GM18858 (cell line): ENCODE results near the gene CLCN6.

Experiments used
- ATAC-seq: cut with Tn5 transposase; IDR thresholded peaks from one replicate; pipeline ENCODE4 v1.9.1; 2021; ENCODE audit not compliant: unreplicated experiment

CLCN6 gene

DNA sequence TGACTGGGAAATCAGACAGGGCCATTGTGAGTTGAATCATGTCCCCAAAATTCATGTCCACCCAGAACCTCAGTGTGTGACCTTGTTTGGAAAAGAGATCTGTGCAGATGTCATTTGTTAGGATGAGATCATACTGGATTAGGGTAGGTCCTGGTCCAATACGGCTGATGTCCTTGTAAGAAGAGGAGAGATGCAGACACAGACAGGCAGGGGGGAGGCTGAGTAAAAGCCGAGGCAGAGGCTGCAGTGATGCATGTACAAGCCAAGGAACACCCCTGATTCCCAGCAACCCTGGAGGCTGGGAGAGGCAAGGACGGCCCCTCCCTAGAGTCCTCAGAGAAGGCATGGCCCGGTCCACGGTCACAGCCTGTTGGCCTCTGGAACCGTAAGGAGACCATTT, 68.6 kb downstream of the CLCN6 start:
- ATAC-seq: no peak

DNA sequence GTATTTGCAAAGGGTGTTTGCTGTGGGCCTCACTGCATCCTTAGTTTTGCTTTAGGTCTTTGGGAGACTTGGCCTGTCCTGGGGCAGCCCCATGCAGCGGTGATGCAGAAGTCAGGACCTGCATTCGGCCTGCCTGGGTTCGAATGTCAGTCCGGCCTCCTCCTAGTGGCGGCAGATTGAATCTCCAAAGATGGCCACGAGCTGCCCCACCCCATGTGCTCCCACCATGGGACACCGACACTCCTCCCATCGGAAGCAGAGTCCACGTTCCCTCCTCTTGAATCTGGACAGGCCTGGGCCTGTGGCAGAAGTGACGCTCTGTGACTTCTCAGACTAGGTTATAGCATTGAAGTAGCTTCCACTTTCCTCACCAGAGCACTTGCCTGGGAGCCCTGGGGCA, 69.1 kb downstream of the CLCN6 start:
- ATAC-seq: no peak

DNA sequence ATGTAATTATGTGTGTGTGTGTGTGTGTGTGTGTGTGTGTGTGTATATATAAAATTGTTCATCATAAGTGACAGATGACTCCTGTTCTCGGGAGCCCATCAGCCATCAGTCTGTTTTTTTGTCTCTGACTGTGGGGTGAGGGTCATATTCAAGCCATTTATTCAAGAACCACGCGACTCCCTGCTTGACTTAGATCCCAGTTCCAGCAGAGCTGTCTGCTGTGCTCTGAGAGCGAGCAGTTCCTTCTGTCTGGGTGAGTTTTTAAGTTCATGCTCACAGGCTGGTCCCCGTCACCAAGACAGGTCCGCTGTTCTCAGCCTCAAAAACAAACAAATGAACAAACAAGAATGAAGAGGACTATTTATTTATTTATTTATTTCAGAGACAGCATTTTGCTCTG, 71.1 kb downstream of the CLCN6 start:
- ATAC-seq: no peak

DNA sequence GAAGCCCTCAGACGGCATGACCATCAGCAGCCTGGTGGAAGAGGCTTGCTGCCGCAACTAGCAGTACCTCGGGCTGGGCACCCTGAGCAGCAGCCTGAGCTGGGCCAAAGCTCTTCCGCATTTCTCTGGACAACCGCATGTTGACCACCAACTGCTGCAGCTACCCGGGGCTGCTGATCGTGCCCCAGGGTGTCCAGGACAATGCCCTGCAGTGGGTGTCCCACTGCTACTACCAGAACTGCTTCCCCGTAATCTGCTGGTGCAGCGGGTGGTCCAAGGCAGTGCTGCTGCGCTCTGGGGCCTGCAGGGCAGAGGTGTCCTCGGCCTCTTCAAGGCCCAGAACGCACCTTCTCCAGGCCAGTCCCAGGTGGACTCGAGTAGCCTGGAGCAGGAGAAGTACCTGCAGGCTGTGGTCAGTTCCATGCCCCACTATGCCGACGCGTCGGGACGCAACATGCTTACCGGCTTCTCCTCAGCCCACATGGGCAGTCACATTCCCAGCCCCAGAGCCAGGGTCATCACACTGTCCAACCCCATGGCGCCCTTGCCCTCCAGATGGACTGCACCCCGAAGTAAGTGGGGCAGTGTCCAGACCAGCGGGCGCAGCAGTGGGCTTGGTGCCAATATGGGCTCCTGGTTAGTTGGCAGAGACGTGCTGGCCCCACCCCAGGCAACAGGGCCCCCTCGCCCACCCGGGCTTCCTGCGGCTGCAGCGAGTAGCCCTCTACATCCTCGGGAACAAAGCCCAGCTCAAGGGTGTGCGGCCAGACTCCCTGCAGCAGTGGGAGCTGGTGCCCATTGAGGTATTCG, 72.3 kb downstream of the CLCN6 start:
- ATAC-seq: no peak

DNA sequence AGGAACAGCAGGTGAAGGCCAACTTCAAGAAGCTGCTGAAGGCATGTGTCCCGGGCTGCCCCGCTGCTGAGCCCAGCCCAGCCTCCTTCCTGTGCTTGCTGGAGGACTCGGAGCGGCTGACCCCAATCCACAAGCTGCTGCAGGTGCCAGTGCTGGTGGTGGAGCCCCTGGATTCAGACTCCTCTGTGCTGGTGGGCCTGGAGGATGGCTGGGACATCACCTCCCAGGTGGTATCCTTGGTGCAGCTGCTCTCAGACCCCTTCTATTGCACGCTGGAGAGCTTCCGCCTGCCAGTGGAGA, 72.8 kb downstream of the CLCN6 start:
- ATAC-seq: no peak

DNA sequence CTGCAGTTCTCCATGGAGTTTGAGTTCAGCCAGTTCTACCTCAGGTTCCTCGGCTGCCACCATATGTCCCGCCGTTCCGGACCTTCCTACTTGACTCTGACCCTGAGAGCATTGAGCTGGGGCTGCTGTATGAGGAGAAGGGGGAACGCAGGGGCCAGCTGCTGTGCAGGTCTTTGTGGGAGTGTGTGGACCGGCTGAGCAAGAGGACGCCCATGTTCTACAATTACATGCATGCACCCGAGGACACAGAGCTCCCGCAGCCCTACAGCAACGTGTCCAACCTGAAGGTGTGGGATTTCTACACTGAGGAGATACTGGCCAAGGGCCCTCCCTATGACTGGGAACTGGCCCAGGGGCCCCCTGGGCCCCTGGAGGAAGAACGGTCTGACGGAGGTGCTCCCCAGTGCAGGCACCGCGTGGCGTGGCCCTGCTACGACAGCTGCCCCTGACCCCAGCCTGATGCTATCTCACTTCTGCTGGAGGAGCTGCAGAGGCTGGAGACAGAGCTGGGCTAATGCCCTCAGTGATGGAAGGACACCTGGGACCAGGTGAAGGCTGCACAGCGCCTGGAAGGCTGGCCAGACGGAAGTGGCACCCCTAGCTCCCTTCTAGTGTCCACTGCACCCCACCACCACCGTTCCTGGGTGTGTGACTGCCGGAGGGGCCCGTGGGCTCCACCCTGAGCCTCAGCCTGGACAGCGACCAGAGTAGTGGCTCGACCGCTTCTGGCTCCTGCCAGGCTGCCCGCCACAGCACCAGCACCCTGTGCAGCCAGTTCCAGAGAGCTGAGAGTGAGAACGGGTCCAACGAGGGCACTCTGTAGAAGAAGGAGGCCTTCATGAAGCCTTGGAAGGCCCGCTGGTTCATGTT, 73.6 kb downstream of the CLCN6 start:
- no peak for ATAC-seq

DNA sequence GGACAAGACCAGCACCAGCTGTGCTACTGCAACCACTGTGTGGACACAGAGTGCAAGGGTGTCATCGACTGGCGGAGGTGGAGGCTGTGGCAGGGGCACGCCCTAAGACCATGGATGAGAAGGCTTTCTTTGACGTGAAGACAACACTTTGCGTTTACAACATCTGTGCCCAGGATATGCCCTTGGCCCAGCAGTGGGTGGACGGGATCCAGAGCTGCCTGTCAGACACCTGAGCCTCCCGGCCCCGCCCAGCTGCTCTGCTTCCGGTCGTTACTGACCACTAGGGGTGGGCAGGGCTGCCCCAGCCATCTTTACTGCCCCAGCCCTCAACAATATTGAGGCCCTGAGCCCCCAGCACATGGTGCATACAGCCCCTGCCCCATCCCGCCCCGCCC, 74.2 kb downstream of the CLCN6 start:
- ATAC-seq: no peak

DNA sequence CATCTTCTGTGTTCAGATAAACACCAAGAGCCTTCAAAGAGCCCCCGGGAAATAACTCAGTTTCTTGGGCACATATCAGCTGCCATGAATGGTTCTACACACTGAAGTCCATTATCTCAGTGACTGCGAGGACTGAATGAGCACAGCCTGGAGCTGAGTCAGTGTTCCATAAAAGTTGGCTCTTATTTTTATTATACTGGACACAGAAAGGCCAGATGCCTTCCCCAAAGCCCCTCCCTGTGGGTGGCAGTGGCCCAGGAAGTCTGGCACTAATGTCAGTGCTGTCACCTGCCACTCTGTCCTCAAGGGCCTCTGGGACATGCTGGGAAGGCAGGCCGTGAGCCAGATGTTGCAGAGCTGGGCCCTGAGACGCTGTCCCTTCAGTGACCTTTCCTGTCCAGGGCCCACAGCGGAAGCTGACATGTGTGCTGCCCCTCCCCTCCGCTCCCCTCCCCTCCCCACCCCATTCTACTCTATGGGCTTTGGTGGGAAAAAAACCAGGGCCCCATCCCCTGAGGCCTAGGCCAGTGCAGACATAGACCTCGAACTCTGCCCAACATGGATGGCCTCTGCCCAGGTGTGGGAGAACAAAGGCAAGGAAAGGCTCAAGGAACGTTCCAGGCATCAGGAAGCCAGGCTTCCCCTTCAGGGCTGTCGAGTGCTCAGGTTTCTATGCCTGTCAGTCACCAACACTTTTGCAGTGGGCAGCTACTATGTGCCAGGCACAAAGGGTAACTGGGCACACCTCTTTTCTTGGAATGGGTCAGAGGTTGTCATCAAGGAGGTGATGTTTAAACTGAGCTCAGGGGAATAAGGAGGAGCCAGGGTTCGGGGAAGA, 75.1 kb downstream of the CLCN6 start:
- ATAC-seq: no peak

DNA sequence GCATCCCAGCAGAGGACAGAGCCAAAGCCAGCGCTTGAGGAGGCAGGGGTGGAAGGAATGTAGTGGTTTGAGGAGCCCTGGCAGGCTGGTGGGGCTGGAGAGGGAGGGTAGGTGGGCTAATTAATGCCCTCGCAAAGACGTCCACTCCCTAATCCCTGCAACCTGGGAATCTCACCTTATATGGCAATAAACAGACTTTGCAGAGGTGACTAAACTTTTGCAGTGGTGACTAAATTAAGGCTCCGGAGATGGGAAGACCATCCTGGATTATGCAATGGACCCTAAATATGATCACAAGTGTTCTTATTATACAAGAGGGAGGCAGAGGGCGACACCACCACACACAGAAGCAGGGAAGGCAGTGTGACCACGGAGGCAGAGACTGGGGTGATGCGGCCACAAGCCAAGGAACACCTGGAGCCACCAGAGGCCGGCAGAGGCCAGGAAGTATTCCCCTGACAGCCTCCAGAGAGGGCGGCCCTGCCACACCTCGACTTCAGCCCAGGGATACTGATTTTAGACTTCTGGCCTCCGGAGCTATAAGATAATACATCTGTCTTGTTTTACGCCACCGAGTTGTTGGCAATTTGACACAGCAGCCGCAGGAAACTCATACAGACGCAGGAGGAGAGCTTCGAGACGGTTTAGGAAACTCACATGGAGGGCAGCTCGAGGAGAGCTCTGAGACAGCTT, 75.9 kb downstream of the CLCN6 start:
- no peak for ATAC-seq

DNA sequence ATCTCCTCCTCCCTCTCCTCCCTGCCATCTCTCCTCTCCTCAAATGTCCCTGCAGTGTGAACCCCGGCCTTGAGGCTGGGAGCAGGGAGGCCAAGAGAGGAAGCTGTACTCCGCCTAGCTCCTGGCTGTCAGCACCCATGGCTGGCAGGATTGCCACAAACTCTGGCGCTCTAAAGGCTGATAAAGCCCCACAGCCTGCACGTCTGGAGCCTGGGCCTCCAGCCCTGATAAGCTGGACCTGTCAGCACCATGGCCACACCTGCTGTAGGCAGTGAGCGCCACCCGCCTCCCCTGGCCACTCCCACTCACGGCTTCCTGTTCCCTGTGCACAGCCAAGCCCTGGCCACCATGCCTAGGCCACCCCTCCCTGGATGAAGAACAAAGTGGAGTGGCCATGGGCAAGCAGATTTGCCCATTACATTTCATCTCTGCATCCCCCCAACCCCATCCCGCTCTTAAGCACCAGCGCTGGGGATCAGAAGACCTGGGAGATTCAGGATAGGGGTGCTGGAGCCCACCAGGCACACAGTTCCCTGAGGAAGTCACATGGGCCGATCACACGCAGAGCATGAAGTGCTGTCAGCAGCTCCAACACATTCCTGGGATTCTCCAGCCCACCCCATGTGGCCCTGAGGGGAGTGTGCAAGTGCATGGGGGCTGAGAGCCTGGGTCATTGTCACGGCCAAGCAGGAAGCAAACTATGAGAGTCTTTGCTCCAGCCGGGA, 77.0 kb downstream of the CLCN6 start:
- ATAC-seq: no peak

DNA sequence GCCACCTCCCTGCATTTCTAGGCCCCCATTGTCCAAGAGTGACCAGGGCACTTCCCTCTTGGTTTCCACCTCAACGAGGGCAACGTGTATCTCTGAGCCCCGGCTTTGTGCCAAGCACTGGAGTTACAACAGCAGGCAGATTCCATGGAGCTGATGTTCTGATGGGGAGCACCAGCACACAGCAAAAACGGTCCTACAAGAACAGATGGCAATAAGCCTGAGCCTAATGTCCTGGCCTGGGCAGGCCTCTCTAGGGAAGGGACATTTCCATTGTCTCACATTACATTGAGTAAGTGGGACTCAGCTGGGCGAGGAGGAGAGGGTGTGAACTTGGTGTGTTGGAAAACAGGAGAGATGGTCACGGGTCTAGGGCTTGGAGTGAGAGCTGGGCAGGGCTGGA, 79.9 kb downstream of the CLCN6 start:
- no peak for ATAC-seq

DNA sequence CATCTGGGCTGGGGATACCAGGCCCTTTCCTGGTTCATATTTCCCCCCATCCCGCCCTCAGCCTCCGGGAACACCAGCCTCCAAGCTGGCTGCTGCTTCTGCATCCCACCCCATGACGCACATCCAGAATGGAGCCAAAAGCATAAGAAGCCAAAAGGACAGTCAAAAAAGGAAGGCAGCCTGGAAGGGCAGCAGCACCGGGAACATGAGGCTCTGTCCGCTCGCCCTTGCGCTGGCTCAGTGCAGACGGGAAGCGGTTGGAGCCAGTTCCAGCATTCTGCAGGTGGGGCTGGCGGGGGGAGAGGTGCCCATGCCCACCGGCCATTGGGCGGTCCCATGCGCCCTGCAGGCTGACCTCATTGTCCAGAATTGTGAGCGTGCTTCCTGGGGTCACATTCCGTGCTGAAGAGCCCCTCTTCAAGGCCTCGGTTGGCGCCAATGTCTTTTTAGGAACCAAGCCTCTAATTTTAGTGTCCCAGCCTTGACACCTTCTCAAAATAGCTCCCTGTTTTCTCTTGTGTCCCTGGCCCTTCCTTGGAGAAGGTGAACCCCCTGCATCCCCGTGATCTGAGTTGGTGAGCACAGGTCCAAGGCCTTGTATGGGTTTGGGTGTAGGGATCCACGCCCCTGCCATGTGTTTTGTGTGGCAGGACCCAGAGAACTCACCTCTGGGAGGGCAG, 81.1 kb downstream of the CLCN6 start:
- no peak for ATAC-seq

DNA sequence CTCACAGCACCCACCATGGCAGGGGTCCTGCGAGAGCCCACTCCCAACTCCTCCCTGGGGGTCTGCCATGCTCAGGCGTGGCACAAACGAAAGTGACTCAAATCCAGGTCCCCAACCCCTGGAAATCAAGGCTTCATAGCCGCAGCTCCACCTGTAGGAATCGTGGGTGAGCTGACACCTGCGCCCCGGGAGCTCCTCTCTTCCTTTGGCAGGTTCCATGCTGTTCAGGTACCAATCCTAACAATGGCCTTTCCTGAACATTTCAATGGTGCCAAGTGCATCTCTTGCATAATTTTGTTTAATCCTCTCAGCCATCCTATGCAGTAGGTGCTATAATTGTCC, 81.6 kb downstream of the CLCN6 start:
- ATAC-seq: no peak

DNA sequence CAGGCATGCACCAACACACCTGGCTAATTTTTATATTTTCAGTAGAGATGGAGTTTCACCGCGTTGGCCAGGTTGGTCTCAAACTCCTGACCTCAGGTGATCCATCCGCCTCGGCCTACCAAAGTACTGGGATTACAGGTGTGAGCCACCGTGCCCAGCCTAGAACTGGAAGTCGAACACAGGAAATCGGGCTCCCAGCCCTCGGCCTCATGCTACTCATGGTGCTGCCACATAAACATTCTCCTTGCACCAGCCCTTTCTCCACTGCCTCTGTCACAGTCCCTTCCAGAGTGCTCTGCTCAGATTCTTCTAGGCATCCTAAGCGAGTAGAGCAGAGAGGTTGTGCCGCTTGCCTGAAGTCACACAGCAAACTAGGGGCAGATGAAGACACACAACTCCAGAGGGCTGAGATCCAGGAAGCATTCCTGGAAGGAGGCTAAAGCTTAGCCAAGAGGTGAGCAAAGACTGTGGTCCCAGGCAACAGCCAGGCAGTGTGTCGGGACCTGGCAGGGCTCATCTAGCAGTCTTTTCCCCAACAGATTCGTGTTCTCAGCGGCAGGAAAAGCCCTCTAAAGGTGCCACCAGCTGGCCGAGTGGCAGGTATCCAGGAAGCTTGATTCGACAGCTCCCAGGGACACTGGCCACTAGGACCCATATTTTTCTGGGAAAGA, 82.3 kb downstream of the CLCN6 start:
- ATAC-seq: no peak

DNA sequence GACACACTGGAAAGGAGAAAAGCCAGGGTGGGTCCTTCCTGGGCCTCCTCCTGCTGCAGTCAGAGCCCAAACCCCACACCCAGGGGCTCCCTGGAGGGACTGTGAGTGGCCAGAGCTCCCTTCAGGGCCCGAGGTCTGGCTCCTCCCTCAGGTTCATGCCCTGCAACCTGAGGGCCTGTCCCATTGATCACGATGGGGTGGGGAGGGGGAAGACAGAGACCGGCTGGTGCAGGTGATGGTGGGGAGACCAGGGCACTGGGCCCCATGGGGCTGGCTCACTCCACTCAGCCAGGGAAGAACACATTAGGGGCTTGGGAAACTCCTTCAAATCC, 82.9 kb downstream of the CLCN6 start:
- ATAC-seq: no peak

DNA sequence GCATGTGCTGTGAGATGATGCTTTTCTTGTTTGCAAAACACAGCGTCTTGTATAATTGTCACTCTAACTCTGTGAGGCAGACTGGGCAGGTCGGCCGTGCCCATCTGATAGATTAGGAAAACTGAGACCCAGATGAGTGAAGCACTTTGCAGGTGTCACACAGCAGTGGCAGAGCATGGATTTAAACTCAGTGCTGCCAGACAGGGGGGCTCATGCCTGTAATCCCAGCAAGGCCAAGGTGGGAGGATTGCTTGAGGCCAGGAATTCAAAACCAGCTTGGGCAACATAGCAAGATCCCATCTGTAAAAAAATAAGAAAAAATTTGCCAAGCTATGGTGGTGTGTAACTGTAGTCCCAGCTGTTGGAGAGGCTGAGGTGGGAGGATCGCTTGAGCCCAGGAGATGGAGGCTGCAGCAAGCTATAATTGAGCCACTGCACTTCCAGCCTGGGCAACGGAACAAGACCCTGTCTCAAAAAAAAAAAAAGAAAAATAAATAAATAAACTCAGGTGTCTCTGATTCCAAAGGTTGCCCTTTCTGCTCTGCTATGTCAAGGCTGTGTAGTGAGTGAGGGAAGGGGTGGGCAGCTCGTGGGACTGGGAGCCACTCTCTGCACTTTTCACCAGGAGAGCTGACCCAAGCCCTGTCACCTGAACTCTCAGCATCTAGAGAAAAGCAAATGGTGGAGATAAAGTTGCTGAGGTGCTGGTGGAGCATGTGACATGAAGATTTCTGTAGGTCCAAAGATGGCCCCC, 85.6 kb downstream of the CLCN6 start:
- no peak for ATAC-seq
